ENCODE results near the gene UMODL1.

Gene UMODL1

DNA sequence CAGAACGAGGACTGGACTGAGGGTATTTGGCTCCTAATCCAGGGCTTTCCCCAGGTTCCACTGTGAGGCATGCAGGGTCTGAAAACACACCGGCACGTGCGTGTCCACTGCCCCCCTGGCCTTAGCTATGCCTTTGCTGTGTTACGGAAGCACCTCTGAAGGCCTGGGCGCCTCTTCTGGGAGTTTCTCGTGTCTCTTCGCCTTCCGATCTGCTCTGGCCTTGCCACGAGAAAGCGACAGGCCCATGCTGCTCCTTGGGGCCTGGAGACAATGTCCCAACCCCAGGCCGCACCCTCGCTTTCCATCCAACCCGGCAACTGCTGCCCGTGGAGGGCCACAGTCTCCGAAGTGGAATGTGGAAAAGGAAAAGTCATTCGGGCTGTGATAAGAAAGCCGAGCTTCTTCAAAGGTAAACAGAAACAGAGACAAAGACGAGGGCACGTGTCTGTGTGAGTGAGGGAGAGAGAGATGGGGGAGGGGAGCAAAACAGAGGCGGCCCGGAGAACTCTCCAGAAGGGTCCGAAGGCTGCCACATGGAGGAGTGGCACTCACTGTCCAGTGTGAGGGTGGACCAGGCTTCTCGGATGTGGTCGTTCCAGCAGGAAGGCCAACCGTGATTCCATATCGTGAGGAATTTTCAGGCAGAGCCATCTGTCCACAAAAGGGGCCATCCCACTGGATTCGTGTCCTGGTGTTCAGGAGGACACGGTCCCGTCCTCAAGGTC, 3.4 kb upstream of the UMODL1 start:
- ChIA-PET POLR2A (no interaction called here), CTCF (no interaction called here)
- no peak overlapping the region for H3K4me3 ChIP-seq (ENCODE audit: low read depth, low read length)

DNA sequence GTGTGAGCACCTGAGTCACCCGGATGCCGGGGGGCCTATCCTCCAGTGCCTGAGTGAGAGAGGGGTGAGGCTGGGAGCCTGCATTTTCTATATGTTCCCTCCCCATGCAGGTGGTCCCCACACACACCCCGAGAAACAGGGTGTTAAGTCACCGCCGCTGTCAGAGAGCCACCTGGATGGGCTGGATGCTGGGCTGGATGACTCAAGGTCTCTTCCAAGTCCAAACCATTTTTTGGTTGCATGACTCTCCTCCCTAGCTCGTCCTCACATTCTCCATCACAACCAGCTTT, 2.9 kb upstream of the UMODL1 start:
- Histone ChIP-seq H3K36me3 (ENCODE audit: control insufficient read depth in 2 of 2, insufficient read depth in 1 of 2, low read length in 2 of 2) (no peaks in the 10 kb centered on the region), H3K27ac (ENCODE audit: extremely low read depth, low read depth, low read length) (no peak overlapping the region), H3K9me3 (ENCODE audit: control insufficient read depth, insufficient read depth, low read depth, low read length) (no peaks in the 10 kb centered on the region), H3K4me1 (ENCODE audit: control insufficient read depth, insufficient read depth, low read length) (no peaks in the 10 kb centered on the region), H3K4me3 (ENCODE audit: low read depth, low read length) (no peak overlapping the region)
- TF ChIP-seq ZNF677 (tag by site-specific recombination; IDR thresholded peaks at IDR 0.05) (no peak), ZNF335 (tag by site-specific recombination; conservative IDR thresholded peaks at IDR 0.05) (no peak), ZNF2 (tag by site-specific recombination; IDR thresholded peaks at IDR 0.05) (no peak), KLF1 (tag by site-specific recombination; IDR thresholded peaks at IDR 0.05) (no peak), ZNF19 (tag by site-specific recombination; IDR thresholded peaks at IDR 0.05; ENCODE audit: low read depth) (no peak), SP2 (tag by site-specific recombination; IDR thresholded peaks at IDR 0.05) (no peak), REPIN1 (tag by site-specific recombination; IDR thresholded peaks at IDR 0.05; ENCODE audit: low read depth) (no peak), PRDM1 (tag by site-specific recombination; IDR thresholded peaks at IDR 0.05) (no peak), ZSCAN16 (tag by site-specific recombination; IDR thresholded peaks at IDR 0.05) (no peak)
- TF ChIP-seq, protein P1, sequence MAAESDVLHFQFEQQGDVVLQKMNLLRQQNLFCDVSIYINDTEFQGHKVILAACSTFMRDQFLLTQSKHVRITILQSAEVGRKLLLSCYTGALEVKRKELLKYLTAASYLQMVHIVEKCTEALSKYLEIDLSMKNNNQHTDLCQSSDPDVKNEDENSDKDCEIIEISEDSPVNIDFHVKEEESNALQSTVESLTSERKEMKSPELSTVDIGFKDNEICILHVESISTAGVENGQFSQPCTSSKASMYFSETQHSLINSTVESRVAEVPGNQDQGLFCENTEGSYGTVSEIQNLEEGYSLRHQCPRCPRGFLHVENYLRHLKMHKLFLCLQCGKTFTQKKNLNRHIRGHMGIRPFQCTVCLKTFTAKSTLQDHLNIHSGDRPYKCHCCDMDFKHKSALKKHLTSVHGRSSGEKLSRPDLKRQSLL (tag by site-specific recombination; IDR thresholded peaks at IDR 0.05): no peak
- TF ChIP-seq, protein P2, sequence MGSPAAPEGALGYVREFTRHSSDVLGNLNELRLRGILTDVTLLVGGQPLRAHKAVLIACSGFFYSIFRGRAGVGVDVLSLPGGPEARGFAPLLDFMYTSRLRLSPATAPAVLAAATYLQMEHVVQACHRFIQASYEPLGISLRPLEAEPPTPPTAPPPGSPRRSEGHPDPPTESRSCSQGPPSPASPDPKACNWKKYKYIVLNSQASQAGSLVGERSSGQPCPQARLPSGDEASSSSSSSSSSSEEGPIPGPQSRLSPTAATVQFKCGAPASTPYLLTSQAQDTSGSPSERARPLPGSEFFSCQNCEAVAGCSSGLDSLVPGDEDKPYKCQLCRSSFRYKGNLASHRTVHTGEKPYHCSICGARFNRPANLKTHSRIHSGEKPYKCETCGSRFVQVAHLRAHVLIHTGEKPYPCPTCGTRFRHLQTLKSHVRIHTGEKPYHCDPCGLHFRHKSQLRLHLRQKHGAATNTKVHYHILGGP (tag by site-specific recombination; IDR thresholded peaks at IDR 0.05): no peak
- ChIA-PET POLR2A (no interaction called here), CTCF (no interaction called here)

More for the DNA sequence above, 3.4 kb upstream of the UMODL1 start:
- no peaks in the 10 kb centered on the region for H3K36me3 ChIP-seq (ENCODE audit: control insufficient read depth in 2 of 2, insufficient read depth in 1 of 2, low read length in 2 of 2)
- H3K4me1 ChIP-seq (ENCODE audit: control insufficient read depth, insufficient read depth, low read length): no peaks in the 10 kb centered on the region
- no peak overlapping the region for H3K27ac ChIP-seq (ENCODE audit: extremely low read depth, low read depth, low read length)
- no peak for TF ChIP-seq ZBTB20 (tag by site-specific recombination; IDR thresholded peaks at IDR 0.05)
- TF ChIP-seq ZNF830 (tag by site-specific recombination; IDR thresholded peaks at IDR 0.05; ENCODE audit: low read depth): no peak
- TF ChIP-seq ZNF629 (tag by site-specific recombination; IDR thresholded peaks at IDR 0.05): no peak
- TF ChIP-seq ZNF174 (tag by site-specific recombination; IDR thresholded peaks at IDR 0.05): no peak
- no peak for TF ChIP-seq KLF16 (tag by site-specific recombination; IDR thresholded peaks at IDR 0.05)
- TF ChIP-seq ZNF354C (tag by site-specific recombination; IDR thresholded peaks at IDR 0.05; ENCODE audit: borderline replicate concordance, low read depth): no peak
- no peaks in the 10 kb centered on the region for H3K9me3 ChIP-seq (ENCODE audit: control insufficient read depth, insufficient read depth, low read depth, low read length)

DNA sequence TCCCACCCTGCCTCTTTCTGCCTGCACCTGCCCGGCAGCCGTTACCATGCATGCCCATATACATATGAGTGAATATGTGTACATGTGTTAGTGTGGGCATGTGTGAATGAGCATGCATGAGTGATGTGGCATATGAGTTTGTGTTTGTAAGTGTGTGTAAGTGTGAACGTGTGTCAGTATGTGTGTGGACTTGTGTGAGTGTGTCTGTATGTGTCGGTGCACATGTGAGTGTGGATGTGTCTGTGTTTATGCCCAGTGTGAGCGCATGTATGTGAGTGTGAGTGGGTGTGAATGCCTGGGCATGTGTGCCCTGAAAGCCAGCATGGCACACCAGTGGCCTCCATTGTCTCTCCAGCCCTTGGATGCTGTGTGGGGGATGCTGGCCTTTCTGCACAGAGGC, 2.5 kb upstream of the UMODL1 start:
- no peaks in the 10 kb centered on the region for H3K4me1 ChIP-seq (ENCODE audit: control insufficient read depth, insufficient read depth, low read length)
- CTCF ChIA-PET: no interaction called here
- no peaks in the 10 kb centered on the region for H3K9me3 ChIP-seq (ENCODE audit: control insufficient read depth, insufficient read depth, low read depth, low read length)
- no peak overlapping the region for H3K4me3 ChIP-seq (ENCODE audit: low read depth, low read length)
- H3K36me3 ChIP-seq (ENCODE audit: control insufficient read depth in 2 of 2, insufficient read depth in 1 of 2, low read length in 2 of 2): no peaks in the 10 kb centered on the region
- POLR2A ChIA-PET: no interaction called here
- no peak overlapping the region for H3K27ac ChIP-seq (ENCODE audit: extremely low read depth, low read depth, low read length)
- TF ChIP-seq ZNF571 (tag by site-specific recombination; IDR thresholded peaks at IDR 0.05) (no peak), ZNF112 (tag by site-specific recombination; IDR thresholded peaks at IDR 0.05) (no peak), ZNF776 (tag by site-specific recombination; IDR thresholded peaks at IDR 0.05; ENCODE audit: borderline replicate concordance) (no peak), ZNF585B (tag by site-specific recombination; IDR thresholded peaks at IDR 0.05) (no peak), ZNF211 (tag by site-specific recombination; IDR thresholded peaks at IDR 0.05; ENCODE audit: low read depth) (no peak)
- TF ChIP-seq, protein P3, sequence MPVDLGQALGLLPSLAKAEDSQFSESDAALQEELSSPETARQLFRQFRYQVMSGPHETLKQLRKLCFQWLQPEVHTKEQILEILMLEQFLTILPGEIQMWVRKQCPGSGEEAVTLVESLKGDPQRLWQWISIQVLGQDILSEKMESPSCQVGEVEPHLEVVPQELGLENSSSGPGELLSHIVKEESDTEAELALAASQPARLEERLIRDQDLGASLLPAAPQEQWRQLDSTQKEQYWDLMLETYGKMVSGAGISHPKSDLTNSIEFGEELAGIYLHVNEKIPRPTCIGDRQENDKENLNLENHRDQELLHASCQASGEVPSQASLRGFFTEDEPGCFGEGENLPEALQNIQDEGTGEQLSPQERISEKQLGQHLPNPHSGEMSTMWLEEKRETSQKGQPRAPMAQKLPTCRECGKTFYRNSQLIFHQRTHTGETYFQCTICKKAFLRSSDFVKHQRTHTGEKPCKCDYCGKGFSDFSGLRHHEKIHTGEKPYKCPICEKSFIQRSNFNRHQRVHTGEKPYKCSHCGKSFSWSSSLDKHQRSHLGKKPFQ (tag by site-specific recombination; IDR thresholded peaks at IDR 0.05): peak; percentile 81; the same call in 1 of the 2 replicates
- TF ChIP-seq, protein P4, sequence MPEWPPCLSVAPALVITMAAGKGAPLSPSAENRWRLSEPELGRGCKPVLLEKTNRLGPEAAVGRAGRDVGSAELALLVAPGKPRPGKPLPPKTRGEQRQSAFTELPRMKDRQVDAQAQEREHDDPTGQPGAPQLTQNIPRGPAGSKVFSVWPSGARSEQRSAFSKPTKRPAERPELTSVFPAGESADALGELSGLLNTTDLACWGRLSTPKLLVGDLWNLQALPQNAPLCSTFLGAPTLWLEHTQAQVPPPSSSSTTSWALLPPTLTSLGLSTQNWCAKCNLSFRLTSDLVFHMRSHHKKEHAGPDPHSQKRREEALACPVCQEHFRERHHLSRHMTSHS (tag by site-specific recombination; IDR thresholded peaks at IDR 0.05): no peak
- TF ChIP-seq, protein P5, sequence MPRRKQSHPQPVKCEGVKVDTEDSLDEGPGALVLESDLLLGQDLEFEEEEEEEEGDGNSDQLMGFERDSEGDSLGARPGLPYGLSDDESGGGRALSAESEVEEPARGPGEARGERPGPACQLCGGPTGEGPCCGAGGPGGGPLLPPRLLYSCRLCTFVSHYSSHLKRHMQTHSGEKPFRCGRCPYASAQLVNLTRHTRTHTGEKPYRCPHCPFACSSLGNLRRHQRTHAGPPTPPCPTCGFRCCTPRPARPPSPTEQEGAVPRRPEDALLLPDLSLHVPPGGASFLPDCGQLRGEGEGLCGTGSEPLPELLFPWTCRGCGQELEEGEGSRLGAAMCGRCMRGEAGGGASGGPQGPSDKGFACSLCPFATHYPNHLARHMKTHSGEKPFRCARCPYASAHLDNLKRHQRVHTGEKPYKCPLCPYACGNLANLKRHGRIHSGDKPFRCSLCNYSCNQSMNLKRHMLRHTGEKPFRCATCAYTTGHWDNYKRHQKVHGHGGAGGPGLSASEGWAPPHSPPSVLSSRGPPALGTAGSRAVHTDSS (tag by site-specific recombination; IDR thresholded peaks at IDR 0.05): no peak

Data from HEK293 (cell line).